NCI-H2081 (cell line): Measurements from ENCODE around the gene CNNM3.

ENCODE experiments used
- DNase-seq, 2 experiments: peaks; one replicate each; lab custom pipeline; 2025; lab: John Stamatoyannopoulos, UW

Gene CNNM3

GRCh38 chr2:96863575-96864342 is 47.7 kb downstream of the CNNM3 start:
- no peak for DNase-seq

- DNase-seq: no peak
Measured at GRCh38 chr2:96864343-96865091, 48.4 kb downstream of the CNNM3 start.

- DNase-seq: no peak
Measured at GRCh38 chr2:96865654-96866053, 49.6 kb downstream of the CNNM3 start.

GRCh38 chr2:96866149-96866548 is 50.1 kb downstream of the CNNM3 start:
- no peak for DNase-seq

- no peak for DNase-seq
Measured at GRCh38 chr2:96866586-96866985, 50.5 kb downstream of the CNNM3 start.

- peak; percentile 48 to 76 for DNase-seq
Measured at GRCh38 chr2:96866986-96867755, 51.1 kb downstream of the CNNM3 start.

GRCh38 chr2:96867756-96868554 is 51.9 kb downstream of the CNNM3 start:
- DNase-seq: peak in 1 of 2 experiments; percentile 19

- DNase-seq: peak; percentile 90 to 93
Measured at GRCh38 chr2:96868555-96869280, 52.6 kb downstream of the CNNM3 start.

GRCh38 chr2:96869281-96869821 is 53.3 kb downstream of the CNNM3 start:
- DNase-seq: peak; percentile 44 to 56

- peak; percentile 39 to 61 for DNase-seq
Measured at GRCh38 chr2:96869822-96870625, 54.0 kb downstream of the CNNM3 start, which contains the start of gene SEMA4C. SEMA4C (minus strand) TSS chr2:96870080; CDS start chr2:96867886, 2,194 bp downstream.

- DNase-seq: peak; percentile 49 to 73
Measured at GRCh38 chr2:96870626-96871255, 54.7 kb downstream of the CNNM3 start.

- DNase-seq: no peak
Measured at GRCh38 chr2:96872591-96873349, 56.7 kb downstream of the CNNM3 start.

- DNase-seq: no peak
Measured at GRCh38 chr2:96873651-96874096, 57.6 kb downstream of the CNNM3 start.

- DNase-seq: no peak
Measured at GRCh38 chr2:96874198-96874831, 58.2 kb downstream of the CNNM3 start.

GRCh38 chr2:96875498-96876268 is 59.6 kb downstream of the CNNM3 start:
- DNase-seq: no peak

GRCh38 chr2:96876269-96877041 is 60.4 kb downstream of the CNNM3 start:
- DNase-seq: no peak
